Measurements from ENCODE around the gene ZFPM1. TPM values are rescaled to one million over a fixed set of nuclear protein-coding genes. Genes with fewer than 3 reads are reported as not detected.
"Not testable (repeated sequence)": the region's sequence is repeated elsewhere in the genome, so short reads cannot be mapped to it uniquely, and the experiment has no call there.

Gene ZFPM1
- total RNA-seq, 6 experiments from 2014 or later, result 4.5 to 6.4 (median 5.1) TPM

- no peak for DNase-seq
- no peak overlapping the region for H3K27ac Mint-ChIP-seq
- peaks cover 19% of the 10 kb centered on the region for H3K4me1 Mint-ChIP-seq (ENCODE audit: low read depth)
- H3K36me3 Mint-ChIP-seq (ENCODE audit: low read depth), result peaks cover 8% of the 10 kb centered on the region
- no peak overlapping the region for H3K4me3 Mint-ChIP-seq
- no peaks in the 10 kb centered on the region for H3K9me3 Mint-ChIP-seq
- H3K27me3 Mint-ChIP-seq (ENCODE audit: insufficient read depth), result peaks cover 5% of the 10 kb centered on the region
- TF ChIP-seq CTCF (IDR thresholded peaks at IDR 0.05), result no peak
Observed at GRCh38 chr16:88407042-88407420, 46.0 kb upstream of the ZFPM1 start.

- Mint-ChIP-seq H3K9me3 (no peaks in the 10 kb centered on the region), H3K27me3 (ENCODE audit: insufficient read depth) (peaks cover 7% of the 10 kb centered on the region), H3K27ac (no peak overlapping the region), H3K4me1 (ENCODE audit: low read depth) (peaks cover 19% of the 10 kb centered on the region), H3K4me3 (no peak overlapping the region), H3K36me3 (ENCODE audit: low read depth) (peaks cover 8% of the 10 kb centered on the region)
- no peak for DNase-seq
- no peak for TF ChIP-seq CTCF (IDR thresholded peaks at IDR 0.05)
Observed at GRCh38 chr16:88407807-88408206, 45.3 kb upstream of the ZFPM1 start.

GRCh38 chr16:88408561-88409142 lies 44.4 kb upstream of the ZFPM1 start:
- Mint-ChIP-seq H3K36me3 (ENCODE audit: low read depth) (peaks cover 8% of the 10 kb centered on the region), H3K27ac (no peak overlapping the region), H3K27me3 (ENCODE audit: insufficient read depth) (peaks cover 5% of the 10 kb centered on the region), H3K4me1 (ENCODE audit: low read depth) (peaks cover 19% of the 10 kb centered on the region), H3K9me3 (no peaks in the 10 kb centered on the region), H3K4me3 (no peak overlapping the region)
- TF ChIP-seq CTCF (IDR thresholded peaks at IDR 0.05), result no peak
- DNase-seq, result no peak

- H3K36me3 Mint-ChIP-seq (ENCODE audit: low read depth), result peaks cover 8% of the 10 kb centered on the region
- DNase-seq, result no peak
- no peak overlapping the region; the same call in 1 of the 2 replicates for H3K27ac Mint-ChIP-seq
- TF ChIP-seq CTCF (IDR thresholded peaks at IDR 0.05), result no peak
- H3K4me3 Mint-ChIP-seq, result no peak overlapping the region
- H3K27me3 Mint-ChIP-seq (ENCODE audit: insufficient read depth), result peaks cover 5% of the 10 kb centered on the region
- H3K4me1 Mint-ChIP-seq (ENCODE audit: low read depth), result peaks cover 14% of the 10 kb centered on the region
- no peaks in the 10 kb centered on the region for H3K9me3 Mint-ChIP-seq
Observed at GRCh38 chr16:88409296-88410065, 43.6 kb upstream of the ZFPM1 start.

GRCh38 chr16:88410297-88410968 lies 42.6 kb upstream of the ZFPM1 start:
- not testable (repeated sequence) for H3K4me1 Mint-ChIP-seq (ENCODE audit: low read depth); H3K9me3 Mint-ChIP-seq; H3K27me3 Mint-ChIP-seq (ENCODE audit: insufficient read depth); H3K27ac Mint-ChIP-seq; H3K4me3 Mint-ChIP-seq; DNase-seq; H3K36me3 Mint-ChIP-seq (ENCODE audit: low read depth)
